HepG2 (cell line): ENCODE results near the gene AXDND1. TPM values are rescaled to one million over a fixed set of nuclear protein-coding genes. Genes with fewer than 3 reads are reported as not detected.

ENCODE experiments used
- ATAC-seq: fragments of 200-7000 bp; cut with Tn5 transposase; 3 replicates; pipeline ENCODE4 v1.9.1; 2020; ENCODE audit warnings: mild to moderate bottlenecking, moderate library complexity
- BruUV-seq: library from RNA; stranded (reverse); fragments of 400-500 nt; replicated peaks from 2 replicates; lab custom pipeline; 2021; lab: Mats Ljungman, UMichigan
- CTCF ChIA-PET: fragments of 300-600 bp; formaldehyde crosslinking; extraction: SDS; loops from one replicate; lab custom pipeline; 2021; ENCODE audit warnings: low total read pairs, inconsistent platforms, low intra/inter-chr PET ratio; lab: Yijun Ruan, JAX
- POLR2A ChIA-PET: fragments of 350-600 bp; sonication (Branson Sonifier 250); formaldehyde crosslinking; loops from one replicate; lab custom pipeline; 2020; ENCODE audit warnings: antibody characterized with exemption, inconsistent platforms; lab: Yijun Ruan, JAX
- DNase-seq: peaks from one replicate; pipeline ENCODE4 v3.0.0-alpha.2; 2015; ENCODE audit warnings: low spot score
- FAIRE-seq: peaks from 3 replicates; lab custom pipeline; 2011; peaks lifted over from hg19 to GRCh38; lab: Jason Lieb, UNC
- H2AFZ ChIP-seq: one replicate; pipeline ENCODE4 v1.6.1; 2011; ENCODE audit warnings: low read length, inconsistent platforms
- H3K27ac ChIP-seq: fragments of 300-600 bp; 3 replicates; pipeline ENCODE4 v1.8.0; 2011; ENCODE audit warnings: mixed run types, mild to moderate bottlenecking, mixed read lengths, low read length, inconsistent platforms; ENCODE audit not compliant: insufficient read depth; ENCODE audit errors: extremely low read length
- H3K27me3 ChIP-seq, 2 experiments: fragments of 200-600 bp in 1 of 2; 2 replicates in 1 of 2; 3 replicates in 1 of 2; pipeline versions ENCODE4 v1.6.0 to v1.8.0; 2011; ENCODE audit warnings: low read length in 2 of 2, mild to moderate bottlenecking in 2 of 2, moderate library complexity in 2 of 2, inconsistent platforms in 1 of 2; ENCODE audit not compliant: insufficient read depth in 2 of 2, control insufficient read depth in 1 of 2
- H3K36me3 ChIP-seq, 2 experiments: fragments of 200-600 bp in 1 of 2; replicated peaks in 1 of 2; 2 replicates in 1 of 2; 3 replicates in 1 of 2; pipeline versions ENCODE4 v1.5.1 to v1.8.0; 2011; ENCODE audit warnings: low read length in 2 of 2, inconsistent platforms in 1 of 2; ENCODE audit not compliant: insufficient read depth in 2 of 2, control insufficient read depth in 1 of 2
- H3K4me1 ChIP-seq: 2 replicates; pipeline ENCODE4 v1.5.1; 2012; ENCODE audit warnings: low read length, inconsistent platforms; ENCODE audit not compliant: insufficient read depth
- H3K4me2 ChIP-seq: 2 replicates; pipeline ENCODE4 v1.6.0; 2011; ENCODE audit warnings: low read depth, low read length, inconsistent platforms
- H3K4me3 ChIP-seq, 3 experiments: fragments of 200-600 bp in 1 of 3; sonication (generic), shearing (Covaris generic) in 1 of 3; replicated peaks in 1 of 3; 2 replicates each; pipeline ENCODE4 v1.5.1; 2011 to 2016; ENCODE audit warnings: low read length in 3 of 3, inconsistent platforms in 2 of 3, low read depth in 2 of 3, mild to moderate bottlenecking in 2 of 3, control low read depth in 1 of 3, mixed read lengths in 1 of 3; ENCODE audit not compliant: insufficient read depth in 1 of 3
- H3K79me2 ChIP-seq: one replicate; pipeline ENCODE4 v1.6.1; 2011; ENCODE audit warnings: low read length, inconsistent platforms; ENCODE audit not compliant: insufficient read depth
- H3K9ac ChIP-seq: 2 replicates; pipeline ENCODE4 v1.6.0; 2011; ENCODE audit warnings: mild to moderate bottlenecking, low read depth, low read length, inconsistent platforms; ENCODE audit not compliant: insufficient read depth
- H3K9me3 ChIP-seq: 2 replicates; pipeline ENCODE4 v1.5.1; 2012; ENCODE audit warnings: mild to moderate bottlenecking, low read length
- H4K20me1 ChIP-seq: 2 replicates; pipeline ENCODE4 v1.6.0; 2011; ENCODE audit warnings: inconsistent platforms, mild to moderate bottlenecking, low read length, moderate library complexity; ENCODE audit not compliant: insufficient read depth
- ATF7 ChIP-seq, 2 experiments: fragments of 450-650 bp in 1 of 2; sonication (generic) in 1 of 2; formaldehyde crosslinking in 1 of 2; IDR thresholded peaks; 2 replicates each; pipeline versions ENCODE4 v1.4.0 to v1.6.1; 2016 to 2020; ENCODE audit warnings: antibody characterized with exemption in 1 of 2, mild to moderate bottlenecking in 1 of 2, missing genetic modification reagents in 1 of 2
- MTA3 ChIP-seq: sonication (generic); formaldehyde crosslinking; IDR thresholded peaks from 2 replicates; pipeline ENCODE4 v1.4.0; 2020; ENCODE audit warnings: missing genetic modification reagents
- ZBTB2 ChIP-seq: sonication (generic); formaldehyde crosslinking; IDR thresholded peaks from 2 replicates; pipeline ENCODE4 v1.8.0; 2022; ENCODE audit warnings: low read depth, missing genetic modification reagents
- ZNF143 ChIP-seq: sonication (generic); formaldehyde crosslinking; IDR thresholded peaks from 2 replicates; pipeline ENCODE4 v1.4.0; 2020; ENCODE audit warnings: missing genetic modification reagents
- WGBS: methylation state at CpG from one replicate; pipeline ENCODE4 v1.1.6; 2017; ENCODE audit warnings: low lambda C conversion rate; 5-methylcytosine and 5-hydroxymethylcytosine counted together
- in situ Hi-C: cut with HindIII; loops from 2 replicates; pipeline ENCODE4 v1.10.0; 2017; ENCODE audit warnings: low pct_unique_long_range_greater_than_20kb; ENCODE audit not compliant: extremely low pct_ligation_motif_present
- intact Hi-C: fragments of 100-400 bp; cut with micrococcal nuclease; formaldehyde crosslinking; loops from one replicate; pipeline ENCODE4 v1.10.0; 2022; ENCODE audit not compliant: unreplicated experiment
- polyA plus RNA-seq, 8 experiments: library from polyadenylated mRNA; depleted of rRNA in 3 of 8; stranded (reverse) in 7 of 8; unstranded in 1 of 8; fragments of >200 nt; fragmentation: Illumina TruSeq in 4 of 8; extraction: Trizol in 4 of 8; gene quantifications; 2 replicates each; pipeline versions ENCODE4 v1.2.1 to v1.2.3, GENCODE V29; 2011 to 2016; ENCODE audit warnings: low read depth in 4 of 8, missing spikeins in 1 of 8, mixed read lengths in 1 of 8; ENCODE audit not compliant: insufficient read depth in 1 of 8
- total RNA-seq, 5 experiments: library from RNA; depleted of rRNA; stranded (reverse); fragments of >200 nt; fragmentation: Illumina TruSeq; extraction: Trizol; gene quantifications; 2 replicates each; pipeline ENCODE4 v1.2.3, GENCODE V29; 2016; ENCODE audit warnings: low read depth in 1 of 5

AXDND1 gene
- total and polyA plus RNA-seq, 2 of the 13 experiments (the other 11 are each of a cell fraction or from before 2014, with no cell fraction given) = 0.15 to 0.40 TPM

DNA sequence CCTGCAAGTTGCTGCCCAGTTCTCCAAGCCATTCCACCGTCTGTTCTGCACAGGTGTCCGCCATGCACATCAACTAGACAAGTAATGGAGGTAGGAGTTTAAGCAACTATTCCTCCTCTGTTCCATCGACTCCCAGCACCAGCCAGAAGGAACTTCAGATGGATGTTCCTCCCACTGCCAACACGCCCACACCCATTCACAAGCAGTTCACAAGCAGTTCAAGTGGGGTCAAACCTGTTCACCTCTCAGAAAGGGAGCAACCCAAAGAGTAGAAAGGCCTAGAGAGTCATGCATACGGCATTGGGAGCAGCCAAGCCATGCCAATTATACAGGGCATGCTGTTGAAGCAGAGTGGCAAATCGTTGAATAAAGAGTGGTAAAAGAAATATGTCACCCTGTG is 221.6 kb downstream of the AXDND1 start:
- Histone ChIP-seq H3K9ac (no peak overlapping the region), H4K20me1 (no peaks in the 10 kb centered on the region), H2AFZ (no peak overlapping the region), H3K9me3 (no peaks in the 10 kb centered on the region), H3K36me3 (no peaks in the 10 kb centered on the region), H3K4me3 (no peak overlapping the region), H3K27me3 (peaks cover 0 to 11% of the 10 kb centered on the region in 2 experiments; a peak in 1 of 5 replicates), H3K79me2 (no peaks in the 10 kb centered on the region), H3K27ac (no peak overlapping the region), H3K4me1 (no peaks in the 10 kb centered on the region), H3K4me2 (no peak overlapping the region)
- DNase-seq (no peak), ATAC-seq (no peak), FAIRE-seq (no peak)
- intact Hi-C loops = no loop called here
- BruUV-seq = no TSS peak
- ChIA-PET POLR2A (no interaction called here), CTCF (no interaction called here)
- TF ChIP-seq ZBTB2 = no peak
- 47% methylated on average over 6 of the region's 6 CpGs for WGBS
- in situ Hi-C loops = loop anchor here (25.0 kb wide), 1 partner anchor 325 kb away; no protein-coding TSS in a partner anchor

DNA sequence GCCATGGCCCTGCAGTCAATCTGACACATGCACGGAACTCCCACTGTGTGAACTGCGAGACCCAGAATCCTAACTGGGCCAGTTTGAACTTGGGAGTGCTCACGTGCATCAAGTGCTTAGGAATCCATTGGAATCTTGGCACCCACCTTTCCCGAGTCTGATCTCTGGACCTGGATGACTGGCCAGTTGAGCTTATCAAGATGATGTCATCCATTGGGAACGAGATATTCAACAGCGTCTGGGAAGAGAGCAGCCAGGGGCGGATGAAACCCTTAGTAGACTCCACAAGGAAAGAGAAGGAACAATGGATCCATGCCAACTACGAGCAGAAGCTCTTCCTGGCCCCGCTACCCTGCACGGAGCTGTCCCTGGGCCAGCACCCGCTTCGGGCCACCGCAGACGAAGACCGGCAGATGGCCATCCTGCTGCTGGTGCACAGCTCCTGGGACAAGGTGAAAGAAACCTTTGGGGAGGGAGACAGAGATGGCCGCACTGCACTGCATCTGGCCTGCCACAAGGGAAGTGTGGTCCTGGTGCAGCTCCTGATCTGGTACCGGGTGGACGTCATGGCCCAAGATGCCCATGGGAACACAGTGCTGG is 222.8 kb downstream of the AXDND1 start:
- Histone ChIP-seq H3K4me2 (no peak overlapping the region), H3K4me1 (no peaks in the 10 kb centered on the region), H3K27ac (no peak overlapping the region), H3K27me3 (peaks cover 0 to 8% of the 10 kb centered on the region in 2 experiments; a peak in 1 of 5 replicates), H3K36me3 (no peaks in the 10 kb centered on the region), H4K20me1 (no peaks in the 10 kb centered on the region), H3K9me3 (no peaks in the 10 kb centered on the region), H3K4me3 (no peak overlapping the region), H3K9ac (no peak overlapping the region), H3K79me2 (no peaks in the 10 kb centered on the region), H2AFZ (no peak overlapping the region)
- ATAC-seq = peak; percentile 41; the same call in 2 of the 3 replicates
- DNase-seq = peak; percentile 3
- no peak for FAIRE-seq
- ChIA-PET CTCF (no interaction called here), POLR2A (no interaction called here)
- no TSS peak for BruUV-seq
- TF ChIP-seq MTA3 (CRISPR knock-in tag) (no peak), ZNF143 (CRISPR knock-in tag) (no peak), ATF7 (IDR thresholded peaks at IDR 0.05) (peak; percentile 85), ATF7 (CRISPR knock-in tag; IDR thresholded peaks at IDR 0.05) (no peak)
- WGBS = 7% methylated on average over 5 of the region's 18 CpGs
- in situ Hi-C loops (loop anchor here (25.0 kb wide), 1 partner anchor 326 kb away; no protein-coding TSS in a partner anchor), intact Hi-C loops (no loop called here)
